Thoracic aorta (tissue), 2 donors: ENCODE data around the gene HBS1L. TPM values are rescaled to one million over a fixed set of nuclear protein-coding genes. Genes with fewer than 3 reads are reported as not detected.

ENCODE experiments used
- ATAC-seq: fragments of 150-250 bp; one replicate; pipeline ENCODE4 v1.8.0; 2017; ENCODE audit warnings: low read depth; ENCODE audit not compliant: insufficient number of reproducible peaks, low FRiP score
- DNase-seq: peaks from one replicate; pipeline ENCODE4 v3.0.0-alpha.2; 2020; ENCODE audit warnings: low spot score
- H3K27ac ChIP-seq, 2 donors: fragments of 200-600 bp; sonication (generic); 1 replicate in 1 of 2; 2 replicates in 1 of 2; pipeline ENCODE4 v1.5.1; 2016; ENCODE audit warnings: mild to moderate bottlenecking in 2 of 2, moderate library complexity in 2 of 2
- H3K27me3 ChIP-seq: fragments of 200-600 bp; sonication (generic); replicated peaks from 2 replicates; pipeline ENCODE4 v1.6.0; 2016; ENCODE audit warnings: mild to moderate bottlenecking; ENCODE audit not compliant: insufficient read depth
- H3K36me3 ChIP-seq: fragments of 200-600 bp; sonication (generic); one replicate; pipeline ENCODE4 v1.5.1; 2016
- H3K4me1 ChIP-seq, 2 donors: fragments of 200-600 bp; sonication (generic); 1 replicate in 1 of 2; 2 replicates in 1 of 2; pipeline versions ENCODE4 v1.5.1 to v1.6.0; 2016; ENCODE audit warnings: low read depth in 2 of 2, mild to moderate bottlenecking in 1 of 2; ENCODE audit not compliant: control insufficient read depth in 1 of 2
- H3K4me3 ChIP-seq: fragments of 200-600 bp; sonication (generic); 2 replicates; pipeline ENCODE4 v1.5.1; 2016; ENCODE audit warnings: mild to moderate bottlenecking
- H3K9me3 ChIP-seq: fragments of 200-600 bp; sonication (generic); 2 replicates; pipeline ENCODE4 v1.5.1; 2016
- CTCF ChIP-seq: fragments of 200-600 bp; sonication (generic); IDR thresholded peaks from one replicate; pipeline ENCODE4 v1.5.1; 2019; ENCODE audit warnings: antibody characterized with exemption
- total RNA-seq, 2 donors: library from RNA; depleted of rRNA; stranded (reverse); fragments of >200 nt; gene quantifications; one replicate each; pipeline versions ENCODE4 v1.1.0 to v1.2.3, GENCODE V29; 2016

The HBS1L gene
- total RNA-seq, 2 donors from 2014 or later = 42.5 to 48.5 TPM

- no peaks in the 10 kb centered on the region for H3K9me3 ChIP-seq
- ATAC-seq (no peak), DNase-seq (no peak)
- H3K27me3 ChIP-seq = no peaks in the 10 kb centered on the region
- no peaks in the 10 kb centered on the region for H3K4me1 ChIP-seq
- TF ChIP-seq CTCF = no peak
- H3K4me3 ChIP-seq = no peak overlapping the region
- H3K27ac ChIP-seq = no peak overlapping the region
- H3K36me3 ChIP-seq = no peaks in the 10 kb centered on the region
Measured at GRCh38 chr6:135014353-135014832, 40.2 kb downstream of the HBS1L start.

GRCh38 chr6:135013211-135013610, 41.4 kb downstream of the HBS1L start:
- H3K27me3 ChIP-seq = no peaks in the 10 kb centered on the region
- no peak overlapping the region for H3K4me3 ChIP-seq
- TF ChIP-seq CTCF = no peak
- DNase-seq (no peak), ATAC-seq (no peak)
- H3K27ac ChIP-seq = no peak overlapping the region
- no peaks in the 10 kb centered on the region for H3K4me1 ChIP-seq
- no peaks in the 10 kb centered on the region for H3K36me3 ChIP-seq
- H3K9me3 ChIP-seq = no peaks in the 10 kb centered on the region

GRCh38 chr6:135012764-135013163, 41.9 kb downstream of the HBS1L start:
- H3K4me3 ChIP-seq = no peak overlapping the region
- no peak overlapping the region for H3K27ac ChIP-seq
- no peaks in the 10 kb centered on the region for H3K27me3 ChIP-seq
- no peak for TF ChIP-seq CTCF
- no peaks in the 10 kb centered on the region for H3K4me1 ChIP-seq
- DNase-seq (no peak), ATAC-seq (no peak)
- no peaks in the 10 kb centered on the region for H3K36me3 ChIP-seq
- H3K9me3 ChIP-seq = no peaks in the 10 kb centered on the region

- ATAC-seq (no peak), DNase-seq (no peak)
- Histone ChIP-seq H3K27me3 (no peaks in the 10 kb centered on the region), H3K4me3 (no peak overlapping the region), H3K9me3 (no peaks in the 10 kb centered on the region), H3K4me1 (no peaks in the 10 kb centered on the region), H3K27ac (no peak overlapping the region), H3K36me3 (no peaks in the 10 kb centered on the region)
- no peak for TF ChIP-seq CTCF
Measured at GRCh38 chr6:135012349-135012748, 42.3 kb downstream of the HBS1L start.

- no peak for DNase-seq
- no peak for ATAC-seq
- no peak for TF ChIP-seq CTCF
- no peaks in the 10 kb centered on the region for H3K4me1 ChIP-seq
- H3K27me3 ChIP-seq = no peaks in the 10 kb centered on the region
- H3K9me3 ChIP-seq = no peaks in the 10 kb centered on the region
- H3K27ac ChIP-seq = no peak overlapping the region
- H3K4me3 ChIP-seq = no peak overlapping the region
- H3K36me3 ChIP-seq = no peaks in the 10 kb centered on the region
Measured at GRCh38 chr6:135008941-135009290, 45.7 kb downstream of the HBS1L start.
